Measurements from ENCODE around the gene MAGI1. TPM values are rescaled to one million over a fixed set of nuclear protein-coding genes. Genes with fewer than 3 reads are reported as not detected.

MAGI1 gene
- total RNA-seq, 2 experiments from 2014 or later = 0.29 to 4.3 TPM

DNA sequence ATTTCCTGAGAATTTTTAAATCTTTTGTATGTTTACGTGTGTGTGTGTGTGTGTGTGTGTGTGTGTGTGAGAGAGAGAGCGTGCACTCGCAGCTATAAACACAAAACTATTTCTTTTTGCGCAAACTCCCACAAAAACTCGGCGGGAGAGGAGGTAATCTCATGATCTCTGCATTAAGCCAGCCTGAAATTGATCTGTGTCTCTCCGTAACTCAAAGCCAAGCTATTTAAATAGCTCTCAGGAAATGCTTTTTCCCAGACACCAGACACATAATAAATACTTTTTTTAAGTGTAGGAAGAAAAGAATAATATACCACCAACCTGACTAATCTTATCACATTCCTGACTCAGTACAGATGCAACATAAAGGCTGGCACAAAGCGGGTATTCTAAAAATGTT lies 226.8 kb downstream of the MAGI1 start:
- DNase-seq (no peak), ATAC-seq (no peak)
- Mint-ChIP-seq H3K36me3 (no peaks in the 10 kb centered on the region), H3K9me3 (ENCODE audit: low read depth) (peaks cover 2% of the 10 kb centered on the region), H3K27me3 (no peaks in the 10 kb centered on the region), H3K4me1 (no peaks in the 10 kb centered on the region), H3K27ac (no peak overlapping the region), H3K4me3 (no peak overlapping the region)
- CTCF ChIA-PET = no interaction called here

DNA sequence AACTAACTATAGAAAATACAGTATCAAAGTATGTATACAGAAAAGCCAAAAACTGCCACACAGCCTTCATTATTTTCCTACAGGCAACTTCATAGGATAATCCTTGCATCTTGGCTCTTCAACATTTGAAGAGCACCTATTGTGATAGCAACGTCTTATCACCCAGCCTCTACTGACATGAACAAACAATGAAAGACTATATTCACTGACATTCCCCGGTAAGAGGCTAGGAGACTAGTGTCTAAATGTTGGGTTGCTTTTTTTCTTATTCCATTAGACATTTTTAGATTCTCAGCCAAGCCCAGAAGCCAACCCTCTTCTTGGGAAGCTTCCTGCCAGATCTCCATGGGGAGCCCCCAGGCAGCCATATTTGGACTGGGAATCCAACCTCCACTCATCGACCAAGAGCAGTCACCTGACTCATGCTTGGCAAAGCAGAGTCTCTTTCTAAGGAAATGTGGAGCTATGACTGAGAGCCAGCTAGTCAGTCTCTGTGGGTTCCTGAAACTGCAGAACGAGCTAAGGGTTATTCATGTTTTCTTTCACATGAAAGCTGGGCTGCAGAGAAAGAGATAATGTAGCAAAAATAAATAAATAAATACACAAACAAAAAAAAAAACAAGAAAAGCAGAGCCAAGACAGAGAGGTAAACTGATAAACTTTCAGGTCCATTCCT lies 227.5 kb downstream of the MAGI1 start:
- no peak for DNase-seq
- Mint-ChIP-seq H3K9me3 (ENCODE audit: low read depth) (peaks cover 4% of the 10 kb centered on the region), H3K27me3 (no peaks in the 10 kb centered on the region), H3K27ac (no peak overlapping the region), H3K4me1 (no peaks in the 10 kb centered on the region), H3K4me3 (no peak overlapping the region), H3K36me3 (no peaks in the 10 kb centered on the region)
- CTCF ChIA-PET = no interaction called here
- no peak for ATAC-seq

DNA sequence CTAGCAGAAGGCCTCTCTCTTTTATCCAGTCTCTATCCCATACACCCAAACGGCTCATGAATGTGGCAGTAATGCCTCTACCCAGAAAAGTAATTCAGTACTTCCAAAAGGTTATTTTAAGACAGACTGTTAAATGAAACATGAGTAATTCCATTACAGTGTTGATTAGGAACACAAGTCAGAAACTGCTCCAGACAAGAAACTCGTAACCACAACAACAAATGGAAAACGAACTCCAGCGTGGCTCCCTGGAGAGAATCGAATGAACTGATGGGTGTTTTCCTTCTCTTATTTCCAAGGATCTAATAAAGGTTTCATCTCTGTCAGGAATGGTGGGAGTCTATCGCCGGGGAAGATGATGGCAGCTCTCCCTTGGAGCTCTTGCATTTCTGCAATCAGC lies 228.4 kb downstream of the MAGI1 start:
- Mint-ChIP-seq H3K9me3 (ENCODE audit: low read depth) (peaks cover 4% of the 10 kb centered on the region), H3K4me1 (no peaks in the 10 kb centered on the region), H3K27ac (no peak overlapping the region), H3K27me3 (no peaks in the 10 kb centered on the region), H3K36me3 (no peaks in the 10 kb centered on the region), H3K4me3 (no peak overlapping the region)
- CTCF ChIA-PET = no interaction called here
- no peak for DNase-seq
- ATAC-seq = no peak

DNA sequence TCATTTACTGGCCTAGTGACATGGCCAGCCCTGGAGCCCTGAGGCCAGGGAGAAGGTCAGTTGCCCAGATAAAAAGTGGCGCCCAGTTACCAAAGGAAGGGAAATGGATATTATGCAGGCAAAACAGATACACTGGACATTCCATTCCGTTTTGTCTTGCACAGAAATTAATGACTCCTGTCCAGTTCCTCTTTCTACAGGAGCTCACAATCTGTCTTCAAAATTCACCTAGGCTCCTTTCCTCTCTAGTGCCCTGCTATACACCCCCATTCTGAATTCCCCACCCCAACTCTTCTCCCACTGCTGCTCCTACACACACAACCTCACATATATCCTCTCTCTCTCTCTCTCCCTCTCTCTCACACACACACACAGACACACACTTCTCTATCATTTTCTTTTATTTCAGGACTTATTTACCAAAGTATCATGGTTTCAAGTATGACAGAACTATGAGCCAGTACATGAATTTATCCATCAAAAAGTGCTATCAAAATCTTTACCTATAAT lies 229.0 kb downstream of the MAGI1 start:
- DNase-seq (no peak), ATAC-seq (no peak)
- Mint-ChIP-seq H3K4me1 (no peaks in the 10 kb centered on the region), H3K27me3 (no peaks in the 10 kb centered on the region), H3K36me3 (no peaks in the 10 kb centered on the region), H3K27ac (no peak overlapping the region), H3K4me3 (no peak overlapping the region), H3K9me3 (ENCODE audit: low read depth) (peaks cover 4% of the 10 kb centered on the region)
- CTCF ChIA-PET = no interaction called here

DNA sequence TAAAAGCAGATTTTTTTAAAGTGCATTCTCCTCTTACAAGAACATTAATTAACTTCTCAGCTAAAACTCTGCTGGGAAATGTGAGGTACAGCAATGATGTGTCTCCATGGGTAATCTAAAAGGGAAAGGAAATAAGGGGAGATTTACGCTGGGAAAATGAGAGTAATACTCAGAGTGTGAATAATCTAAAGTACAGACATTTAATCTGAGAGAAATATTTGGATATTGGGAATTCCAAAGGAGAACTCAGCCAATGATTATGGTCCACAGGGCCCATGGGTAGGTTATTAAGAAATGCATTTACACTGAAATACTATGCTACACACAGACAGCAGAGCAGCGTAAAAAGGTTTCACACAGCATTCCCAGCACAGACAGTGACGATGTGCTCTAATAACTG lies 229.9 kb downstream of the MAGI1 start:
- H3K4me1 Mint-ChIP-seq = no peaks in the 10 kb centered on the region
- H3K4me3 Mint-ChIP-seq = no peak overlapping the region
- CTCF ChIA-PET = interaction anchor here (0.6 kb wide), 1 partner anchor 998 kb away, joined by 4 read pairs; no protein-coding TSS in a partner anchor
- DNase-seq (no peak), ATAC-seq (no peak)
- no peaks in the 10 kb centered on the region for H3K36me3 Mint-ChIP-seq
- H3K27ac Mint-ChIP-seq = no peak overlapping the region
- H3K27me3 Mint-ChIP-seq = no peaks in the 10 kb centered on the region
- peaks cover 4% of the 10 kb centered on the region for H3K9me3 Mint-ChIP-seq (ENCODE audit: low read depth)

DNA sequence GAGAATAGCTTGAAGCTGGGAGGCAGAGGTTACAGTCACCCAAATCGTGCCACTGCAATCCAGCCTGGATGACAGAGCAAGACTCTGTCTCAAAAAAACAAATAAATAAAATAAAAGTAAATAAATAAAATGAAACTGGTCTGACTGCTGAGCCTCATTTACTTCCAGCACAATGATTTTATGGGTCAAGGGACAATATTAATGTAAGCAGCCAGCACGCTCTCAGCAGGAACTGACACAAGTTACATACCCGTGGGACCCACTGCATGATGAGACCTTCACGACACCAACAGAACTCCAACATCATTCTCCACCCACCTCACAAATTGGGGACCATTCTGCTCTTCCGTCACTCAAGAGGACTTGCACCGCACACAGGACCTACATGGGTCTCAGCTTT lies 230.3 kb downstream of the MAGI1 start:
- H3K9me3 Mint-ChIP-seq (ENCODE audit: low read depth) = peaks cover 4% of the 10 kb centered on the region

DNA sequence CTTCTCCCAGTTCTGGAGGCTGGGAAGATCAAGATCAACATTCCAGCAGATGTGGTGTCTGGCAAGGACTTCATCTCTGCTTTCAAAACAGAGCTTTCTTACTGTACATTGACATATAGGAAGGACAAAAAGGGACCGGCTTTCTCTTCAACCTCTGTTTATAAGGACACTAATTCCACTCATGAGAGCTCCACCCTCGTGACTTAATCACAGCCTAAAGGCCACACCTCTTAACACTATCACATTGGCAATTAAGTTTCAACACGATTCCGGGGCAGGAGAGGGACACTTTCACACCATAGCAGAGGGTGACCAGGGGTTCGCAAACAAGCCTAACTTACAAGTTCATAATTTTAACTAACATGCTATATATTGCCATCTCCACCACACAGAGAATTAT lies 231.5 kb downstream of the MAGI1 start:
- H3K36me3 Mint-ChIP-seq = no peaks in the 10 kb centered on the region
- H3K4me3 Mint-ChIP-seq = no peak overlapping the region
- CTCF ChIA-PET = no interaction called here

More for the DNA sequence above, 230.3 kb downstream of the MAGI1 start:
- DNase-seq (no peak), ATAC-seq (no peak)
- H3K36me3 Mint-ChIP-seq = no peaks in the 10 kb centered on the region
- CTCF ChIA-PET = interaction anchor here (0.6 kb wide), 1 partner anchor 999 kb away, joined by 4 read pairs; no protein-coding TSS in a partner anchor
- no peaks in the 10 kb centered on the region for H3K4me1 Mint-ChIP-seq
- H3K4me3 Mint-ChIP-seq = no peak overlapping the region
- no peak overlapping the region for H3K27ac Mint-ChIP-seq
- H3K27me3 Mint-ChIP-seq = no peaks in the 10 kb centered on the region

DNA sequence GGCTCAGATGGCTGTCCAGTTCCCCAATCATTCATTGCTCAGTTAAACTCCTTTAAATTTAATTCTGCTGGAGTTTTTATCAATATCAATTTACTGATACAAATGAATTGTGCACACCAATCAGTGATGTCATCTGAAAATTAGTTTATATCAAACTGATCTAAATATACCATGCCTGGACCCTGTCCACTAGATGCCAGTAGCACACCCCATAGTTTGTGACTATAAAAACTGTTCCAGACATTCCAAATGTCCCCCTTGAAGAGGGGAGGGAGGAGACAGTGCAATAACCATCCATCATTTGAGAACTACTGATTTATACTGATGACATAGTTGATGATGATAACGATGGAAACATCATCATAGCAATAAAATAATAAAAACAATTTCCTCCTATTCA lies 232.1 kb downstream of the MAGI1 start:
- no peaks in the 10 kb centered on the region for H3K4me1 Mint-ChIP-seq
- no peak overlapping the region for H3K27ac Mint-ChIP-seq
- DNase-seq (no peak), ATAC-seq (no peak)
- H3K9me3 Mint-ChIP-seq (ENCODE audit: low read depth) = peaks cover 4% of the 10 kb centered on the region
- no peaks in the 10 kb centered on the region for H3K27me3 Mint-ChIP-seq
- no peaks in the 10 kb centered on the region for H3K36me3 Mint-ChIP-seq
- H3K4me3 Mint-ChIP-seq = no peak overlapping the region
- CTCF ChIA-PET = no interaction called here

More for the DNA sequence above, 231.5 kb downstream of the MAGI1 start:
- peaks cover 4% of the 10 kb centered on the region for H3K9me3 Mint-ChIP-seq (ENCODE audit: low read depth)
- DNase-seq (no peak), ATAC-seq (no peak)
- no peaks in the 10 kb centered on the region for H3K4me1 Mint-ChIP-seq
- no peak overlapping the region for H3K27ac Mint-ChIP-seq
- no peaks in the 10 kb centered on the region for H3K27me3 Mint-ChIP-seq

DNA sequence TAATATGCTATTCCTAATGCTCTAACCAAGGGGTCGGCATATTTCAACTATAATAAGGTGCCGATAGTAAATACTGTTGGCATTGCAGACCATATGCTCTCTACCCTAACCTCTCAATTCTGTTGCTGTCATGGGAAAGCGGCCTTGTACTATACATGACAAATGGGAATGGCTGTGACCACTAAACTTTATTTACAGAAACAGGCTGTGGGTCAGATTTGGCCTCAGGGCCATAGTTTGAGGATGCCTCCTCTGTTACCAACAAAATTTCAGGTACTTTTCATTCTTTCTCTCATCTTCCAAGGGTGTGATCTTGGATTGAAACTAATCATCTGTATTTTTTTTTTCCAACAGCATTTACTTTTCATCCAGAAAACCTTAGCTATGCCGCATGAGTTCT lies 242.0 kb downstream of the MAGI1 start:
- Mint-ChIP-seq H3K36me3 (no peaks in the 10 kb centered on the region), H3K9me3 (ENCODE audit: low read depth) (no peaks in the 10 kb centered on the region), H3K27ac (no peak overlapping the region), H3K27me3 (no peaks in the 10 kb centered on the region), H3K4me1 (no peaks in the 10 kb centered on the region), H3K4me3 (no peak overlapping the region)
- ATAC-seq (no peak), DNase-seq (no peak)
- CTCF ChIA-PET = no interaction called here

DNA sequence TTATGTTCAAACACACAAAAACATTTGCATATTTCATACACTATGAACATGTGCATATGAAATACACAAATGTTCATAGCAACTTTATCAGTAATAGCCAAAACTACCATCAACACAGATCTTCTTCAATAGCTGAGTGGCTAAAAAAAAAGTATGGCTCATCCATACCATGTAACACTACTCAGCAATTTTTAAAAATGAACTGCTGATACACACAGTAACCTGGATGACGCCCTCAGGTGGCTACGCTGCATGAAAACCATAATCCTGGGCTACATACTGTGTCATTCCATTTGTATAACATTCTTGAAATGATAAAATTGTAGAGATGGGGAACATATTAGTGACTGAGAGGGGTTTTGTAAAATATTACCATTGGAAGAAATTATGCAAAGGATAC lies 243.6 kb downstream of the MAGI1 start:
- no peaks in the 10 kb centered on the region for H3K36me3 Mint-ChIP-seq
- no peak overlapping the region for H3K27ac Mint-ChIP-seq
- H3K4me1 Mint-ChIP-seq = no peaks in the 10 kb centered on the region
- no peaks in the 10 kb centered on the region for H3K27me3 Mint-ChIP-seq
- no peak overlapping the region for H3K4me3 Mint-ChIP-seq
- DNase-seq (no peak), ATAC-seq (no peak)
- no peaks in the 10 kb centered on the region for H3K9me3 Mint-ChIP-seq (ENCODE audit: low read depth)
- CTCF ChIA-PET = no interaction called here

DNA sequence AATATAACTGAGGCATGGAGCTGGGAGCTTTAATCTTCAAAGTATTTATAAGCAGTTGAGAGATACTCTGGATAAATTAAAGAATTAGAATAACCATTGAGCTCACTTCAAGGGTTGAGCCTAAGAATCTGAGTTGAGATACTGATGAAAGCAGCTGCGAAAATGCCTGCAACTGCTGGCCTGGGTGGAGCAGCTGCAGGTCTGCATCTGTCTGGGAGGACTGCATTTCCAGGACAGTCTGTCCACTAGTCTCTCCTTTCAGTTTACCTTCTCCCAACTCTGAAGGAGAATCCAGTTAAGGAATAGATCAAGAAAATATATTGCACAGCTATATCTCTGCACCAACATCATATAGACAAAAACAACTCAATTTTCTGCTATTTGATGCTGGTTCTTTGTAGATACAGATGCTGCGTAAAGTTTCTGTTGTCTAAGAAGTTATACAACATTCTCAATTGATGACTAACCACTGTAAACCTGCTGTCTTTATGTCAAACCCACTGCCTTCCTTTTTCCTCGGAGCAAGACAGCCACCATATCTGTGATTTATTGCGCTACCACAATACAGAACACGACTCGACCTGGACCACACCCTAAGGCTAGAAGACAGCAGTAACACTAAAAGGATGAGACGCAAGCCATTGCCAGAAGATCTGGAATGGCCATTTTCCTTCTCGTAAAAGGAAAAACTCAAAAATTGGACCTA lies 245.1 kb downstream of the MAGI1 start:
- DNase-seq = no peak
- H3K9me3 Mint-ChIP-seq (ENCODE audit: low read depth) = no peaks in the 10 kb centered on the region
- H3K4me3 Mint-ChIP-seq = no peak overlapping the region
- H3K4me1 Mint-ChIP-seq = no peaks in the 10 kb centered on the region
- H3K36me3 Mint-ChIP-seq = no peaks in the 10 kb centered on the region
- no peaks in the 10 kb centered on the region for H3K27me3 Mint-ChIP-seq
- ATAC-seq = no peak
- CTCF ChIA-PET = no interaction called here
- no peak overlapping the region for H3K27ac Mint-ChIP-seq

DNA sequence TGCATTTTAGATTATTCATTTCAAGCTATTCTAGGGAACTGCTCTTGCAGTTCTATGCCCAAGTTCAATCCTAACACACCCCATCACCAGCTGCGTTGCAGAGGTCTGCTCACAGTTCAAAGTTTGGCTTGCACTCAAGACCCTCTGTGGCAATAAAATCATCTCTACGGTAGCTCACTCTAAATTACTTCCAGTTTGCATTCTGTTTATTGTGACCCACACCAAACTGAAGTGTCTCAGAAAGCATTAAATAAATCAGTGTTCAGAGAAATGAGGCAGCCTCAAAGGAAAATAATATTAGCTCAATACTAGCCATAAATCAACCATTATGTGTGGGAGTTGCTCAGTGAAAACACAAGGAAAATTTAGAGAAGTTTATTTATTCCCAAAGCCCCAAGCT lies 250.3 kb downstream of the MAGI1 start:
- DNase-seq (no peak), ATAC-seq (no peak)
- no peaks in the 10 kb centered on the region for H3K4me1 Mint-ChIP-seq
- H3K4me3 Mint-ChIP-seq = no peak overlapping the region
- H3K36me3 Mint-ChIP-seq = no peaks in the 10 kb centered on the region
- H3K27ac Mint-ChIP-seq = no peak overlapping the region
- H3K9me3 Mint-ChIP-seq (ENCODE audit: low read depth) = no peaks in the 10 kb centered on the region
- CTCF ChIA-PET = no interaction called here
- no peaks in the 10 kb centered on the region for H3K27me3 Mint-ChIP-seq

DNA sequence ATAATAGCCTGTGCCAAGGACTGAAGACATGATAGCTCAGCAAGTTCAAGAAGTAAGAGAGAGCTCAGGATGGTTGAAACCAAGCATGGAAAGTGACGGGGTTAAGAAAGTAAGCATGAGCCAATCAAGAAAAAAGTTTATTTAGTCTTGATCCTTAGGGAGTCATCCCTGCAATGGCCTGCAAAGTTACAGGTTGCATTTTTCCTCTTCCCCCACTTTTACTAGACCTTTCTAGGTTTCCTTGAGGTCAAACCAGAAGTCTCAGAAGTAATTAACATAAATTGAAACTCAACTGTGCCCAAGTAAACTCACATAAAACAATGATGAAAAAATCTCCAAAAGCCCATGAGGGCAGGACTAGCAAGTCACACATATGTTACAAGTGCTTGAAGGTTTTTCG lies 250.9 kb downstream of the MAGI1 start:
- ATAC-seq (no peak), DNase-seq (no peak)
- H3K36me3 Mint-ChIP-seq = no peaks in the 10 kb centered on the region
- H3K27me3 Mint-ChIP-seq = no peaks in the 10 kb centered on the region
- H3K9me3 Mint-ChIP-seq (ENCODE audit: low read depth) = no peaks in the 10 kb centered on the region
- no peak overlapping the region for H3K4me3 Mint-ChIP-seq
- H3K4me1 Mint-ChIP-seq = no peaks in the 10 kb centered on the region
- CTCF ChIA-PET = no interaction called here
- H3K27ac Mint-ChIP-seq = no peak overlapping the region

DNA sequence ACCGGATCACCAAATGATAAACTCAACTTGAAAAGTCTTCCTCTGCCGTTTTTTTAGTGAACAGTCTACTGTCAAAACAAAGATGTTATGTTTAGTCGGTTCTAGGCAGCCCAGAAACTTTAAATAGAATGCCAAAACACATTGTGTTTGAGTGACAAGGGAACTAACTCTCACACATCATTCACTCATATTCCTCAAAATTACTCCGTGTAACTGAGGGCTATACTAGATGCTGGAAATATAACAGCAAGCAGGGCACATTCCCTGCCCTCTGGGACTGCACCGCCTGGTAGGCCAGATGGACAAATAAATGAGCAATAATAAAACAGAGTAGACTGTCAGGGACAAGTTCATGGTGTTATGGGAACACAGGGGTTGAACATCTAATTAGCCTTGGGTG lies 251.4 kb downstream of the MAGI1 start:
- Mint-ChIP-seq H3K9me3 (ENCODE audit: low read depth) (no peaks in the 10 kb centered on the region), H3K36me3 (no peaks in the 10 kb centered on the region), H3K27me3 (no peaks in the 10 kb centered on the region), H3K4me1 (no peaks in the 10 kb centered on the region), H3K27ac (no peak overlapping the region), H3K4me3 (no peak overlapping the region)
- DNase-seq = no peak
- CTCF ChIA-PET = no interaction called here
- ATAC-seq = no peak
